ENCODE data around the gene ETV5. TPM values are rescaled to one million over a fixed set of nuclear protein-coding genes. Genes with fewer than 3 reads are reported as not detected.

Gene ETV5
- total and polyA plus RNA-seq, 2 donors (not counting 1 experiment from before 2014, with no cell fraction given): 0.12 to 0.74 TPM

- H3K4me1 ChIP-seq (ENCODE audit: control insufficient read depth in 2 of 2, insufficient read depth in 2 of 2, low read length in 2 of 2): no peaks in the 10 kb centered on the region
- CTCF ChIA-PET: no interaction called here
- POLR2A ChIA-PET: no interaction called here
- Mint-ChIP-seq H3K27ac (no peak overlapping the region), H3K4me1 (no peaks in the 10 kb centered on the region), H3K4me3 (no peak overlapping the region), H3K27me3 (peaks cover 41% of the 10 kb centered on the region), H3K9me3 (ENCODE audit: insufficient read depth) (no peaks in the 10 kb centered on the region)
- H4K20me1 ChIP-seq (ENCODE audit: control insufficient read depth, insufficient read depth, low read length, poor library complexity, severe bottlenecking): no peaks in the 10 kb centered on the region
- H3K4me3 ChIP-seq (ENCODE audit: control extremely low read depth in 1 of 5, extremely low read depth in 1 of 5, insufficient read depth in 1 of 5, low read depth in 2 of 5, low read length in 4 of 5): no peak overlapping the region
- no peak overlapping the region for H3K9ac ChIP-seq (ENCODE audit: low read length)
- ATAC-seq (ENCODE audit: low read depth) (no peak), DNase-seq (no peak)
- WGBS (ENCODE audit: insufficient coverage): 91% methylated on average over 2 of the region's 5 CpGs
- no peak overlapping the region for H3K27ac ChIP-seq (ENCODE audit: low read length in 2 of 2)
- no peak overlapping the region for H2AFZ ChIP-seq (ENCODE audit: insufficient read depth, low read depth, low read length, poor library complexity, severe bottlenecking)
- H3K79me2 ChIP-seq (ENCODE audit: control insufficient read depth, insufficient read depth, low read length): no peaks in the 10 kb centered on the region
- no peak overlapping the region for H3K4me2 ChIP-seq (replicated peaks; ENCODE audit: low read depth, low read length, poor library complexity, severe bottlenecking)
- H3K9me3 ChIP-seq (ENCODE audit: control extremely low read depth in 1 of 3, control insufficient read depth in 2 of 3, insufficient read depth in 1 of 3, low read length in 2 of 3): no peaks in the 10 kb centered on the region
- TF ChIP-seq EZH2 (IDR thresholded peaks at IDR 0.05; ENCODE audit: borderline replicate concordance, insufficient read depth, low read depth, low read length, poor library complexity, severe bottlenecking): no peak
- TF ChIP-seq CTCF (IDR thresholded peaks at IDR 0.05): no peak
- intact Hi-C loops (cut with micrococcal nuclease): no loop called here
- no peaks in the 10 kb centered on the region for H3K36me3 ChIP-seq (replicated peaks in 1 of 2; ENCODE audit: control extremely low read depth in 1 of 2, control insufficient read depth in 1 of 2, extremely low read depth in 1 of 2, insufficient read depth in 2 of 2, low read length in 1 of 2)
- H3K27me3 ChIP-seq (replicated peaks in 1 of 4; ENCODE audit: control extremely low read depth in 1 of 4, control insufficient read depth in 3 of 4, insufficient read depth in 4 of 4, low read length in 3 of 4): peaks cover 0 to 19% (median 5%) of the 10 kb centered on the region in 4 experiments
Observed at GRCh38 chr3:186123012-186123411, 14.1 kb upstream of the ETV5 start.

GRCh38 chr3:186121968-186122367 is 13.1 kb upstream of the ETV5 start:
- DNase-seq: no peak
- Mint-ChIP-seq H3K4me1 (no peaks in the 10 kb centered on the region), H3K27me3 (peaks cover 47% of the 10 kb centered on the region), H3K9me3 (ENCODE audit: insufficient read depth) (no peaks in the 10 kb centered on the region), H3K27ac (no peak overlapping the region), H3K4me3 (no peak overlapping the region)
- H4K20me1 ChIP-seq (ENCODE audit: control insufficient read depth, insufficient read depth, low read length, poor library complexity, severe bottlenecking): no peaks in the 10 kb centered on the region
- TF ChIP-seq EZH2 (IDR thresholded peaks at IDR 0.05; ENCODE audit: borderline replicate concordance, insufficient read depth, low read depth, low read length, poor library complexity, severe bottlenecking) (no peak), CTCF (IDR thresholded peaks at IDR 0.05) (no peak)
- WGBS (ENCODE audit: insufficient coverage): 89% methylated on average over 1 of the region's 2 CpGs
- no peaks in the 10 kb centered on the region for H3K79me2 ChIP-seq (ENCODE audit: control insufficient read depth, insufficient read depth, low read length)
- CTCF ChIA-PET: interaction anchor here (0.7 kb wide), 1 partner anchor 137 kb away, joined by 3 read pairs; no protein-coding TSS in a partner anchor
- H3K27me3 ChIP-seq (replicated peaks in 1 of 4; ENCODE audit: control extremely low read depth in 1 of 4, control insufficient read depth in 3 of 4, insufficient read depth in 4 of 4, low read length in 3 of 4): peaks cover 0 to 25% (median 5%) of the 10 kb centered on the region in 4 experiments
- H2AFZ ChIP-seq (ENCODE audit: insufficient read depth, low read depth, low read length, poor library complexity, severe bottlenecking): no peak overlapping the region
- no peaks in the 10 kb centered on the region for H3K9me3 ChIP-seq (ENCODE audit: control extremely low read depth in 1 of 3, control insufficient read depth in 2 of 3, insufficient read depth in 1 of 3, low read length in 2 of 3)
- H3K4me2 ChIP-seq (replicated peaks; ENCODE audit: low read depth, low read length, poor library complexity, severe bottlenecking): no peak overlapping the region
- no peak overlapping the region for H3K27ac ChIP-seq (ENCODE audit: low read length in 2 of 2)
- H3K36me3 ChIP-seq (replicated peaks in 1 of 2; ENCODE audit: control extremely low read depth in 1 of 2, control insufficient read depth in 1 of 2, extremely low read depth in 1 of 2, insufficient read depth in 2 of 2, low read length in 1 of 2): no peaks in the 10 kb centered on the region
- no peak overlapping the region for H3K9ac ChIP-seq (ENCODE audit: low read length)
- POLR2A ChIA-PET: no interaction called here
- intact Hi-C loops (cut with micrococcal nuclease): no loop called here
- ATAC-seq (ENCODE audit: low read depth): no peak
- H3K4me1 ChIP-seq (ENCODE audit: control insufficient read depth in 2 of 2, insufficient read depth in 2 of 2, low read length in 2 of 2): no peaks in the 10 kb centered on the region
- H3K4me3 ChIP-seq (ENCODE audit: control extremely low read depth in 1 of 5, extremely low read depth in 1 of 5, insufficient read depth in 1 of 5, low read depth in 2 of 5, low read length in 4 of 5): no peak overlapping the region
